Uterus (tissue), 2 donors: ENCODE results near the gene MRPL36.

Experiments
- POLR2A ChIP-seq, 2 donors: fragments of 450-650 bp; IDR thresholded peaks; one replicate each; pipeline ENCODE4 v1.6.1; 2016; ENCODE audit warnings: antibody characterized with exemption in 2 of 2, mild to moderate bottlenecking in 1 of 2, moderate library complexity in 1 of 2
- TF ChIP-seq, protein P1 (sequence below), 4 experiments: fragments of 200-600 bp in 2 of 4; fragments of 450-650 bp in 2 of 4; sonication (generic) in 2 of 4; IDR thresholded peaks; one replicate each; pipeline ENCODE4 v1.5.1; 2016 to 2019; ENCODE audit warnings: antibody characterized with exemption in 4 of 4, mild to moderate bottlenecking in 2 of 4, moderate library complexity in 1 of 4

DNA sequence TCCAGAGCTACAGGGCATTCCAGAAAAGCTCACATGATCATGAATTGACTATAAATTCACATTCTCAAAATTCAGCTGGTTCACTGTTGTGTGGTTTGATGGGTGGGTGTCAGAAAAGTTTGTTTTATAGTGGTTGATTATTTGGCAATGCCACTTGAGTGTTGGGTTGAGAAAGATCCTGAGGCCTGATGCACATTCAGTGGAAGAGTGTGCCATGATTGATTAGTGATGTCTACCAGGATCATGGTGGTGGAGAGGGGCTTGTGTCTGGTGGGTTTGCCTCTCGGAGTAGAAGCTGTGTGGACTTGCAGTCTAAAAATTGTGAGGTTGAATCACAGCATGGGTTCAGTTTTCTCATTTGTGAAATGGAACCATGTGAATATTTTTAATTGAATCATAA is 3.6 kb upstream of the MRPL36 start:
- TF ChIP-seq, protein P1, sequence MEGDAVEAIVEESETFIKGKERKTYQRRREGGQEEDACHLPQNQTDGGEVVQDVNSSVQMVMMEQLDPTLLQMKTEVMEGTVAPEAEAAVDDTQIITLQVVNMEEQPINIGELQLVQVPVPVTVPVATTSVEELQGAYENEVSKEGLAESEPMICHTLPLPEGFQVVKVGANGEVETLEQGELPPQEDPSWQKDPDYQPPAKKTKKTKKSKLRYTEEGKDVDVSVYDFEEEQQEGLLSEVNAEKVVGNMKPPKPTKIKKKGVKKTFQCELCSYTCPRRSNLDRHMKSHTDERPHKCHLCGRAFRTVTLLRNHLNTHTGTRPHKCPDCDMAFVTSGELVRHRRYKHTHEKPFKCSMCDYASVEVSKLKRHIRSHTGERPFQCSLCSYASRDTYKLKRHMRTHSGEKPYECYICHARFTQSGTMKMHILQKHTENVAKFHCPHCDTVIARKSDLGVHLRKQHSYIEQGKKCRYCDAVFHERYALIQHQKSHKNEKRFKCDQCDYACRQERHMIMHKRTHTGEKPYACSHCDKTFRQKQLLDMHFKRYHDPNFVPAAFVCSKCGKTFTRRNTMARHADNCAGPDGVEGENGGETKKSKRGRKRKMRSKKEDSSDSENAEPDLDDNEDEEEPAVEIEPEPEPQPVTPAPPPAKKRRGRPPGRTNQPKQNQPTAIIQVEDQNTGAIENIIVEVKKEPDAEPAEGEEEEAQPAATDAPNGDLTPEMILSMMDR (IDR thresholded peaks at IDR 0.05), result no peak
- TF ChIP-seq POLR2A (IDR thresholded peaks at IDR 0.05), result no peak
